ENCODE measurements around the gene TPH1. TPM values are rescaled to one million over a fixed set of nuclear protein-coding genes. Genes with fewer than 3 reads are reported as not detected.

Gene TPH1
- total RNA-seq, 1 donor: under 0.01 TPM

- TF ChIP-seq CTCF (IDR thresholded peaks at IDR 0.05; ENCODE audit: extremely low read depth, low read depth, low read length): no peak
- H3K36me3 ChIP-seq (ENCODE audit: insufficient read depth, low read length): no peaks in the 10 kb centered on the region
- H3K27me3 ChIP-seq (ENCODE audit: insufficient read depth, low read length): no peaks in the 10 kb centered on the region
- H3K4me3 ChIP-seq (ENCODE audit: insufficient read depth, low read length): no peak overlapping the region
- no peak overlapping the region for H3K27ac ChIP-seq (ENCODE audit: low read depth, low read length)
- peaks cover 2% of the 10 kb centered on the region for H3K79me2 ChIP-seq (ENCODE audit: insufficient read depth, low read length)
- H3K4me1 ChIP-seq (ENCODE audit: insufficient read depth, low read length): peaks cover 12% of the 10 kb centered on the region
- no peak for DNase-seq (ENCODE audit: insufficient read length, low spot score, missing footprints)
- H4K20me1 ChIP-seq (ENCODE audit: insufficient read depth, low read length): no peaks in the 10 kb centered on the region
- no peak overlapping the region for H3K4me2 ChIP-seq (ENCODE audit: insufficient read depth, low read length)
- H2AFZ ChIP-seq (ENCODE audit: low read length): no peak overlapping the region
- no peaks in the 10 kb centered on the region for H3K9me3 ChIP-seq (ENCODE audit: low read depth, low read length)
Measured at GRCh38 chr11:18016789-18017188, 29.3 kb downstream of the TPH1 start.

- DNase-seq (ENCODE audit: insufficient read length, low spot score, missing footprints): no peak
- Histone ChIP-seq H4K20me1 (ENCODE audit: insufficient read depth, low read length) (no peaks in the 10 kb centered on the region), H2AFZ (ENCODE audit: low read length) (no peak overlapping the region), H3K4me3 (ENCODE audit: insufficient read depth, low read length) (no peak overlapping the region), H3K27me3 (ENCODE audit: insufficient read depth, low read length) (no peaks in the 10 kb centered on the region), H3K79me2 (ENCODE audit: insufficient read depth, low read length) (peaks cover 2% of the 10 kb centered on the region), H3K9me3 (ENCODE audit: low read depth, low read length) (no peaks in the 10 kb centered on the region), H3K27ac (ENCODE audit: low read depth, low read length) (no peak overlapping the region), H3K36me3 (ENCODE audit: insufficient read depth, low read length) (no peaks in the 10 kb centered on the region), H3K4me2 (ENCODE audit: insufficient read depth, low read length) (no peak overlapping the region), H3K4me1 (ENCODE audit: insufficient read depth, low read length) (peaks cover 12% of the 10 kb centered on the region)
- no peak for TF ChIP-seq CTCF (IDR thresholded peaks at IDR 0.05; ENCODE audit: extremely low read depth, low read depth, low read length)
Measured at GRCh38 chr11:18014876-18015275, 31.2 kb downstream of the TPH1 start.

- peak overlapping the region; percentile 93 for H2AFZ ChIP-seq (ENCODE audit: low read length)
- no peak for DNase-seq (ENCODE audit: insufficient read length, low spot score, missing footprints)
- no peaks in the 10 kb centered on the region for H3K27me3 ChIP-seq (ENCODE audit: insufficient read depth, low read length)
- TF ChIP-seq CTCF (IDR thresholded peaks at IDR 0.05; ENCODE audit: extremely low read depth, low read depth, low read length): no peak
- peak overlapping the region; percentile 90 for H3K4me3 ChIP-seq (ENCODE audit: insufficient read depth, low read length)
- peak overlapping the region; percentile 89 for H3K4me2 ChIP-seq (ENCODE audit: insufficient read depth, low read length)
- H3K4me1 ChIP-seq (ENCODE audit: insufficient read depth, low read length): peaks cover 12% of the 10 kb centered on the region
- no peaks in the 10 kb centered on the region for H4K20me1 ChIP-seq (ENCODE audit: insufficient read depth, low read length)
- no peaks in the 10 kb centered on the region for H3K9me3 ChIP-seq (ENCODE audit: low read depth, low read length)
- H3K27ac ChIP-seq (ENCODE audit: low read depth, low read length): no peak overlapping the region
- H3K79me2 ChIP-seq (ENCODE audit: insufficient read depth, low read length): peaks cover 2% of the 10 kb centered on the region
- H3K36me3 ChIP-seq (ENCODE audit: insufficient read depth, low read length): no peaks in the 10 kb centered on the region
Measured at GRCh38 chr11:18013790-18014507, 32.1 kb downstream of the TPH1 start.

GRCh38 chr11:18012906-18013781 is 32.9 kb downstream of the TPH1 start, which contains the start of gene SERGEF:
Gene SERGEF, minus strand, starts transcription at chr11:18013047. Its CDS starts 37 bp downstream, at chr11:18013010.
- Histone ChIP-seq H3K27me3 (ENCODE audit: insufficient read depth, low read length) (no peaks in the 10 kb centered on the region), H3K27ac (ENCODE audit: low read depth, low read length) (no peak within 1 kb of the TSS)

More at GRCh38 chr11:18012906-18013781, 32.9 kb downstream of the TPH1 start, which contains the start of gene SERGEF:
- H3K36me3 ChIP-seq (ENCODE audit: insufficient read depth, low read length): no peaks in the 10 kb centered on the region
- H3K4me3 ChIP-seq (ENCODE audit: insufficient read depth, low read length): peak within 1 kb of the TSS; percentile 90
- H3K4me1 ChIP-seq (ENCODE audit: insufficient read depth, low read length): peaks cover 12% of the 10 kb centered on the region
- H3K4me2 ChIP-seq (ENCODE audit: insufficient read depth, low read length): peak within 1 kb of the TSS; percentile 89
- peak; percentile 97 for DNase-seq (ENCODE audit: insufficient read length, low spot score, missing footprints)
- H2AFZ ChIP-seq (ENCODE audit: low read length): peak within 1 kb of the TSS; percentile 94
- peaks cover 2% of the 10 kb centered on the region for H3K79me2 ChIP-seq (ENCODE audit: insufficient read depth, low read length)
- TF ChIP-seq CTCF (IDR thresholded peaks at IDR 0.05; ENCODE audit: extremely low read depth, low read depth, low read length): no peak
- H4K20me1 ChIP-seq (ENCODE audit: insufficient read depth, low read length): no peaks in the 10 kb centered on the region
- no peaks in the 10 kb centered on the region for H3K9me3 ChIP-seq (ENCODE audit: low read depth, low read length)
